Duodenal mucosa (tissue), 2 donors: ENCODE measurements around the gene LRRC15.

Source experiments
- H3K27ac ChIP-seq: one replicate; pipeline ENCODE4 v1.7.0; 2013; ENCODE audit warnings: low read depth, low read length
- H3K27me3 ChIP-seq, 2 donors: one replicate each; pipeline ENCODE4 v1.7.0; 2013; ENCODE audit warnings: low read length in 2 of 2, control low read depth in 1 of 2; ENCODE audit not compliant: insufficient read depth in 2 of 2, control insufficient read depth in 1 of 2
- H3K36me3 ChIP-seq, 2 donors: one replicate each; pipeline ENCODE4 v1.7.0; 2013; ENCODE audit warnings: low read length in 2 of 2, control low read depth in 1 of 2; ENCODE audit not compliant: insufficient read depth in 2 of 2, control insufficient read depth in 1 of 2
- H3K4me1 ChIP-seq, 2 donors: one replicate each; pipeline ENCODE4 v1.7.0; 2013; ENCODE audit warnings: low read length in 2 of 2, control low read depth in 1 of 2; ENCODE audit not compliant: insufficient read depth in 2 of 2, control insufficient read depth in 1 of 2
- H3K4me3 ChIP-seq, 2 donors: one replicate each; pipeline ENCODE4 v1.7.0; 2013; ENCODE audit warnings: low read length in 2 of 2, low read depth in 1 of 2
- H3K9ac ChIP-seq, 2 donors: one replicate each; pipeline ENCODE4 v1.7.0; 2013; ENCODE audit warnings: low read length in 2 of 2, low read depth in 1 of 2
- H3K9me3 ChIP-seq, 2 donors: one replicate each; pipeline ENCODE4 v1.7.0; 2013; ENCODE audit warnings: low read length in 2 of 2, control low read depth in 1 of 2; ENCODE audit not compliant: control insufficient read depth in 1 of 2

Gene LRRC15

GRCh38 chr3:194386648-194387047 lies 17.1 kb upstream of the LRRC15 start:
- H3K4me3 ChIP-seq = no peak overlapping the region
- no peaks in the 10 kb centered on the region for H3K4me1 ChIP-seq

GRCh38 chr3:194386066-194386465 lies 16.5 kb upstream of the LRRC15 start:
- no peaks in the 10 kb centered on the region for H3K36me3 ChIP-seq
- H3K27ac ChIP-seq = no peak overlapping the region
- no peaks in the 10 kb centered on the region for H3K9me3 ChIP-seq
- no peak overlapping the region for H3K4me3 ChIP-seq
- H3K9ac ChIP-seq = no peak overlapping the region
- H3K4me1 ChIP-seq = no peaks in the 10 kb centered on the region
- no peaks in the 10 kb centered on the region for H3K27me3 ChIP-seq

More at GRCh38 chr3:194386648-194387047, 17.1 kb upstream of the LRRC15 start:
- no peaks in the 10 kb centered on the region for H3K27me3 ChIP-seq
- no peak overlapping the region for H3K9ac ChIP-seq
- no peaks in the 10 kb centered on the region for H3K9me3 ChIP-seq
- no peak overlapping the region for H3K27ac ChIP-seq
- no peaks in the 10 kb centered on the region for H3K36me3 ChIP-seq

GRCh38 chr3:194384569-194385001 lies 15.0 kb upstream of the LRRC15 start:
- no peak overlapping the region for H3K4me3 ChIP-seq
- H3K36me3 ChIP-seq = no peaks in the 10 kb centered on the region
- H3K27ac ChIP-seq = no peak overlapping the region
- H3K4me1 ChIP-seq = no peaks in the 10 kb centered on the region
- H3K27me3 ChIP-seq = peaks cover 6% of the 10 kb centered on the region in 2 donors
- no peaks in the 10 kb centered on the region for H3K9me3 ChIP-seq
- no peak overlapping the region for H3K9ac ChIP-seq

GRCh38 chr3:194384156-194384555 lies 14.6 kb upstream of the LRRC15 start:
- H3K9ac ChIP-seq = no peak overlapping the region
- no peaks in the 10 kb centered on the region for H3K9me3 ChIP-seq
- no peaks in the 10 kb centered on the region for H3K4me1 ChIP-seq
- no peak overlapping the region for H3K27ac ChIP-seq
- no peaks in the 10 kb centered on the region for H3K36me3 ChIP-seq
- H3K4me3 ChIP-seq = no peak overlapping the region
- peaks cover 6% of the 10 kb centered on the region in 2 donors for H3K27me3 ChIP-seq

- no peak overlapping the region for H3K9ac ChIP-seq
- H3K36me3 ChIP-seq = no peaks in the 10 kb centered on the region
- H3K4me3 ChIP-seq = no peak overlapping the region
- peaks cover 6 to 7% of the 10 kb centered on the region in 2 donors for H3K27me3 ChIP-seq
- no peaks in the 10 kb centered on the region for H3K4me1 ChIP-seq
- no peaks in the 10 kb centered on the region for H3K9me3 ChIP-seq
- H3K27ac ChIP-seq = no peak overlapping the region
Observed at GRCh38 chr3:194383276-194383940, 13.9 kb upstream of the LRRC15 start.

GRCh38 chr3:194382892-194383223 lies 13.3 kb upstream of the LRRC15 start:
- Histone ChIP-seq H3K4me1 (no peaks in the 10 kb centered on the region), H3K4me3 (no peak overlapping the region), H3K36me3 (no peaks in the 10 kb centered on the region), H3K27me3 (peaks cover 6 to 9% of the 10 kb centered on the region in 2 donors), H3K9ac (no peak overlapping the region), H3K27ac (no peak overlapping the region), H3K9me3 (no peaks in the 10 kb centered on the region)

GRCh38 chr3:194382196-194382891 lies 12.8 kb upstream of the LRRC15 start:
- H3K4me3 ChIP-seq = no peak overlapping the region
- H3K27me3 ChIP-seq = peaks cover 6 to 9% of the 10 kb centered on the region in 2 donors
- no peaks in the 10 kb centered on the region for H3K9me3 ChIP-seq

GRCh38 chr3:194381460-194381875 lies 11.9 kb upstream of the LRRC15 start:
- no peaks in the 10 kb centered on the region for H3K36me3 ChIP-seq
- no peaks in the 10 kb centered on the region for H3K9me3 ChIP-seq
- H3K4me1 ChIP-seq = no peaks in the 10 kb centered on the region
- peaks cover 6 to 9% of the 10 kb centered on the region in 2 donors for H3K27me3 ChIP-seq
- no peak overlapping the region for H3K4me3 ChIP-seq
- no peak overlapping the region for H3K9ac ChIP-seq
- no peak overlapping the region for H3K27ac ChIP-seq

More at GRCh38 chr3:194382196-194382891, 12.8 kb upstream of the LRRC15 start:
- Histone ChIP-seq H3K36me3 (no peaks in the 10 kb centered on the region), H3K4me1 (no peaks in the 10 kb centered on the region), H3K9ac (no peak overlapping the region), H3K27ac (no peak overlapping the region)

- Histone ChIP-seq H3K9ac (no peak overlapping the region), H3K9me3 (no peaks in the 10 kb centered on the region), H3K27me3 (peaks cover 9% of the 10 kb centered on the region in 2 donors), H3K27ac (no peak overlapping the region), H3K4me3 (no peak overlapping the region), H3K4me1 (no peaks in the 10 kb centered on the region), H3K36me3 (no peaks in the 10 kb centered on the region)
Observed at GRCh38 chr3:194380326-194380725, 10.8 kb upstream of the LRRC15 start.

GRCh38 chr3:194379651-194380050 lies 10.1 kb upstream of the LRRC15 start:
- no peak overlapping the region for H3K27ac ChIP-seq
- H3K36me3 ChIP-seq = no peaks in the 10 kb centered on the region
- no peak overlapping the region for H3K4me3 ChIP-seq
- no peaks in the 10 kb centered on the region for H3K4me1 ChIP-seq
- H3K27me3 ChIP-seq = peaks cover 9% of the 10 kb centered on the region in 2 donors
- no peaks in the 10 kb centered on the region for H3K9me3 ChIP-seq
- no peak overlapping the region for H3K9ac ChIP-seq
